ENCODE data around the gene SIDT1.
A peak's percentile ranks its signal among the peaks of the same experiment; 100 is the strongest.
"Not testable (repeated sequence)": the region's sequence is repeated elsewhere in the genome, so short reads cannot be mapped to it uniquely, and the experiment has no call there.

Gene SIDT1

DNA sequence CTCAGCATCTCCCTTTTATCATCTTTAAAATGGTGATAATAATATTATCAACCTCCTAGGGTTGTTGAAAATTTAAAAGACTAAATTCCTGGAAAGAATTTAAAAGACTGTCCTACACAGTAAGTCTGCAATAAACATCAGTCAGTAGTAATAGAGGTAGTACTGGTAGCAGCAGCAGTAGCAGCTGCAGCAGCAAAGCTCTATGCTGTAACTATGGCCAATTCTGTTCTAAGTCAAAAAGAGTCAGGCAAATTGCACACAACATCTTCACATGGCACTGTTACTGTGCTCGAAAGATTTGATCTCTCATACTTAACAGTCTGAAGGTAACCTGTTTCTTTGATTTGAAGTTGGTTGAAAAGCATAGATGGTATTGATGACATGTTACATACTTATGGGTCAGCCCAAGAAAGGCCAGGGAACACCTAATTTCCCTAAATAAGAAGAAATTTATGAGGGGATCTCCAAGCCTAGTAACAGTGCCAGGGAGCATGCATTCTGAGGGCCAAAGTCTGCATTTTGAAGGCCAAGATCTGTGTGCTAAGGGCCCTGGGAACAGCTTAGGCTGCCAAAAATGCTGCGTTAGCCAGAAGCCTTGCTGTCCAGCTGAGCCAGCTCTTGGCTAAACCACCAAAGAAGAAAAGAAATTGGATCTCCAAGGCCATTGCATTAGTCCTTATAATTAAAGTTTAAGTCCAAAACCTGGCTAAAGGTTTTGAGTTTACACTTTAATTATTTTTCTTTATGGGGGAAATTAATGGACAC is 68.2 kb downstream of the SIDT1 start:
- DNase-seq: no peak

DNA sequence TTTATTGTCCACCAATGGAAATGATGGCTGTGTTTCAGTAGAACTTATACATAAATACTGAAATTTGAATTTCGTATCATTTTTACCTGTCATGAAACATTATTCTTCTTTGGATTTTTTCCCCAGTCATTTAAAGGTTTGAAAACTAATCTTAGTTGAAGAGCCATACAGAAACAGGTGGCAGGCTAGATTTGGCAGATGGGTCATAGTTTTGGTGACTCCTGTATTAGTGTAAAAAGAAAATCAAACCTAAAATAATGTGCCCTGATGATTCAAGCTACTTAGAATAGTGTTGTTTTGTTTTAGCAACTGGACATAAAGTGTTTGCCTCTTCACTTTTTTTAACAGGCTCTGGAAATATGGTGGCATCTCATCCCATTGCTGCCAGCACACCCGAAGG is 68.9 kb downstream of the SIDT1 start:
- DNase-seq: no peak

DNA sequence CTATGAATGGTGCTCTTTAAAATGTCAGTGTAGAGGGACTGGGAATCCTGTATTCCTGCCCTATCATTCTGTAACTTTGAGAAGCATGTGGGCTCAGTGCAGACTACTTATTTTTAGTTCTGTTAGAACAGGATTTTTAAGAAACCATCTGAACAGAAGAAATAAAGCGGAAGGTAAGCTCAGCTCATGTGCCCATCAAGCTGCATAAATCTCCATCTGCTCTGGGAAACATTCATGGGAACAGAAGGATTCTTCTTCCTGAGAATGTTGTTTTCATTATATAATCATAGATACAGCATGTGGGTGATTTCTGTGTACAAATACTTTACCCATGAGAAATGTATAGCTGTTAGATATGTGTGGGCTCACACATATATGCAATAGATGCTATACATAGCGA is 69.9 kb downstream of the SIDT1 start:
- DNase-seq: no peak

DNA sequence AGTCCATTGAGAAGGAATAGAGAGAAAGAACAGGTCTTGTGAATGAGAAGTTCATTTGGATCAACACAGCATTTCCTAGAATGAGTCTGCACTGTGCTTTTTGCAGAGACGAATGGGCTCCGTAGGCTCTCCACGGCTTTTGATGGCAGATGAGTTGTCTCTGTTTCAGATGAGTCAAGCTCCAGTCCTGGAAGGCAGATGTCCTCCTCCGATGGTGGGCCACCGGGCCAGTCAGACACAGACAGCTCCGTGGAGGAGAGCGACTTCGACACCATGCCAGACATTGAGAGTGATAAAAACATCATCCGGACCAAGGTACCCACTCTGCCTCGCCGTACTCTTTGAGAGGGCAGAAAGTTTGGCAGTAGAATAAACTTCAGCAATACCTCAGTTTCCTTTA is 70.5 kb downstream of the SIDT1 start:
- no peak for DNase-seq

DNA sequence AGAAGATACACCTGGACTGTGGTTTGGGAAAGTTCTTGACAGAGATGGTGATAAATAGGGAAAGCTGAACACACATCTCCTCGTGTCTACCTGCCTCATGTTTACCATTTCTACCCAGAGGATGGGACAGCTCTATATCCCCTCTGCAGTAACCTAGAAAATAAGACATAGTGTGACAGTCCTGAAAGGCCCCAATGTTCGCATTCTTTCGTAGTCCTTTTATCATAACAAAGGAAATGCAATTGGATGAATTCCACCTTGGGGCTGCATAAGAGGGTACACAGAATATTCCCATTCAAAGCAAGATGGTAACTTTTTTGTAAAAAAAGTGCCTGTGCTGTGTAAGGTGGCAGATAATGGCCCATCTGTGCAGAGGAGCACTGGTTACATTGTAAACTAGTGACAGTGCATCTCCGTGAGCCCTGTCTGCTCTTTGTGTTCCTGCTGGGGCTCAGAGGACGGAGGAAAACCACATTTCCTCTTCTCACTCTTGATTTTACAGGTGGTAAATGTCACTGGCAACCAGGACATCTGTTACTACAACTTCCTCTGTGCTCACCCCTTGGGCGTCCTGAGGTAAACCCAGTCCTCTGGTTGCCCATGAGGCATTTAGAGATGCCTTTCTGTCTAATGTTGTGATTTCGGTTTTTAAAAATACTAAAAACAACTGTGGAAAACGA is 74.3 kb downstream of the SIDT1 start:
- no peak for DNase-seq

DNA sequence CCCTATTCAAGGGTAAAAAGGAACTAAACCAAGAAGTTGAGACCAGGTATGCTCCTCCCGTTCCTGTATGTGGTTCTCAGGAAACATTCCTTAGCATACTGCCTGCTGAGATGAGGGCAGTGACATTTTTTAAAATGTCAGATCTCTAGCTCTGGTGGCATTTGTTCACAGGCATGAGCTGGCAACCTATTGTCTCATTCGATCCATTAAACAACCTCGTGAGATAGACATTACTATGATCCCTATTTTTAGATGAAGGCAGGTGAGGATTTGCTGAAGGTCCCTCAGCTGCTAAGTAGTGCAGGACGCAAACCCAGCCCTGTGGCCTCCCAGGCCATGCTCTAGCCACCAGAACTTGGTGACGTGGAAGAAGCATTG is 74.9 kb downstream of the SIDT1 start:
- no peak for DNase-seq

DNA sequence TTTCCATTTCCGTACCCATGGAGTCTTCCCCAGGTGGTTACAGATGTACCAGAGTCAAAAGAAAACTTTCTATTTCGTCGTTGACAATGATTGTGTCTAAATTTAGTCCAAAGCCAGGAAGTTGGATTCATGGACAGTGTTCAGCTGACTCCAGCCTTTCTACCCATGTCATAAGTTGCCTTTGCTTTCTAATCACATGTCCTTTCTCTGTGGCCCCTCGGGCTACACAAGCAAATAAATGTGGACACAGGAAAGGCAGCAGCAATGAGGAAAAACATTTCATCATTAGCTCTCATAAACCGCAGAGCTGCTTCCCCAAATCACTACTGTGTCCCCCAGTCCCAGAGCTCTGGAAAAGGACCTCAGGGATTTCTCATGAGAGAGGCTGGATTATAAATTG is 82.0 kb downstream of the SIDT1 start:
- no peak for DNase-seq

DNA sequence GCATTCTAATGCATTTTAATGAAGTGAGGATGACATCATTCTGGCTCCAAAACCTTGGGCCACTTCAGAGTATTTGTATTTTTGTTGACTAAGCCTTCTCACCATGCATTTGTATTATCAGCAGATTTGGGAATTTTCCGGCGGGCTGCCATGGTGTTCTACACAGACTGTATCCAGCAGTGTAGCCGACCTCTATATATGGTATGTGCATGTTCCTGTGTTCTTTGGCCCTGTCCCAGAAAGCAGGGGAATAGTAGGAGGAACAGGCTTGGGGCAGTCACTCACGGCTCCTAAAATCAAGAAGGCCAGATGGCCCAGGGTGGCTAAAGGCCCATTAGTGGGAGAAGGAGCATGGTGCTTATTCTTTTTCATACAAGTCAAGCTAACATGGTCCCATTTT is 83.6 kb downstream of the SIDT1 start:
- DNase-seq: no peak

DNA sequence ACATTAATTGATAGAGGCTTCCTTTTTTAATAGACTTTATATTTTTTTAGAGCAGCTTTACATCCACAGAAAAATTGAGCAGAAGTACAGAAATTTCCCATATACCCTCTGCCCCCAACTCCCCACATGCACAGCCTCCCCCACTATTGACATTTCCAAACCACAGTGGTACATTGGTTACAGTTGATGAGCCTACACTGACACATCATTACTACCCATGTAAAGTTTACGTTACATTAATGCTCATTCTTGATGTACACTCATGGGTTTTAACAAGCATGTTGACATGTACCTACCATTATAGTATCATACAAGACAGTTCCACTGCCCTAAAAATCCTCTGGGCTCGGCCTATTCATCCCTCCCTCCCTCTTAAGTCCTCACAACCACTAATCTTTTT is 85.4 kb downstream of the SIDT1 start:
- no peak for DNase-seq

DNA sequence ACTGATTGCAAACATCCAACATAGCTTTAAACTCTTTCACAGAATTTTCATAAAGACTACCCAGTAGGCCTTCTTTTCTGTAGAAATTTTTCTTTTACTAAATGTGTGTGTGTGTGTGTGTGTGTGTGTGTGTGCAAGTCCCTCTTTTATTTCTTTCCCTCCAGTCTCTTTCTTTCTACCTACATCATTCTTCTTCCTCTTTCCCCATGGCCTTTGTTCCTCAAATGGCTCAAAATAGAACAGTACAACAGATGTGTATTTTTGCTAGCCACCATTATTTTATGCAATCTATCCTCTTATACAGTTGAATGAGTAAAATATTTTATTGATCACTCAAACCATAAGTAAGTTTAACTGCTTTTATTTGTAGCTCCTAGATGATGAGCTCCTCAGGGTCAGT is 87.7 kb downstream of the SIDT1 start:
- no peak for DNase-seq

DNA sequence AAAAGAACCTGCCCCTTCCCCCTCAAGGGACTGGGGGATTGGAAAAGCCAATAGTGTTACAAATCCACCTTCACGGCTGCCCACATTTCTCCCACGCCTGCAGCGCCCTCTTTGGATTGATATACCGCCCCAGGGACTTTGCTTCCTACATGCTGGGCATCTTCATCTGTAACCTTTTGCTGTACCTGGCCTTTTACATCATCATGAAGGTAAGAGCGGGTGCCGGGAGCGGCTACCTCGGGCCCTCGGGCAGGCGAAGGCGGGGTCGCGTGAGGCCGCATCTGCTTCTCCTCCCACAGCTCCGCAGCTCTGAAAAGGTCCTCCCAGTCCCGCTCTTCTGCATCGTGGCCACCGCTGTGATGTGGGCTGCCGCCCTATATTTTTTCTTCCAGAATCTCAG is 91.0 kb downstream of the SIDT1 start:
- no peak for DNase-seq

DNA sequence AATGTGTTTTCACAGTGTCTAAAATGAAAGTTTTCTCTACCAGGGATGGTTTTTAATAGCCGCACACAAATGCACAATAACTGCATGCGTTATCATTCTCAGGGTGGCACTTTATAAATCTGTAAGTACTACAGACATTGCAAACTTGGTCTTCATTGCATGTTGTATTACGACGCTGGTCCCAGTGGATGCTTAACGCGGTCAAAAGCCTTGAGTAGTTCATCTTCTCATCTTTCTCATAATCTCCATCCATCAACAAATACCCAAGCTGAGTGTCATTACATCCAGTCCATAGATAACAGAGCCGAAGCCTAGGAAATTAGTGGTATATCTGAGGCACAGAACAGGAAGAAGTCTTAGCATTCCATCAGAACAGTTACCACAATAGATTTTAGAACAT is 91.5 kb downstream of the SIDT1 start:
- DNase-seq: no peak

DNA sequence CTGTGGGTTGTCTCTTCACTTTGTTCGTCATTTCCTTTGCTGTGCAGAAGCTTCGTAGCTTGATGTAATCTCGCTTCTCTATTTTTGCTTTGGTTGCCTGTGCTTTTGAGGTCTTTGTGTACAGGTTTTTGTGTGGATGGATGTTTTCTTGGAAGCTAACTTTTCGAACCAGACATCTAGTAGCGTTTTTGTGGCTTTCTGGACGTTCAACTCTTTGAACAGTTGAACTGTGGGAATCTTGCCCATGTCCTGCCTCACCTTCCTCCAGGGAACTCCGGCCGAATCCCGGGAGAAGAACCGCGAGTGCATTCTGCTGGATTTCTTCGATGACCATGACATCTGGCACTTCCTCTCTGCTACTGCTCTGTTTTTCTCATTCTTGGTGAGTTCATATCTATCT is 93.5 kb downstream of the SIDT1 start:
- no peak for DNase-seq

DNA sequence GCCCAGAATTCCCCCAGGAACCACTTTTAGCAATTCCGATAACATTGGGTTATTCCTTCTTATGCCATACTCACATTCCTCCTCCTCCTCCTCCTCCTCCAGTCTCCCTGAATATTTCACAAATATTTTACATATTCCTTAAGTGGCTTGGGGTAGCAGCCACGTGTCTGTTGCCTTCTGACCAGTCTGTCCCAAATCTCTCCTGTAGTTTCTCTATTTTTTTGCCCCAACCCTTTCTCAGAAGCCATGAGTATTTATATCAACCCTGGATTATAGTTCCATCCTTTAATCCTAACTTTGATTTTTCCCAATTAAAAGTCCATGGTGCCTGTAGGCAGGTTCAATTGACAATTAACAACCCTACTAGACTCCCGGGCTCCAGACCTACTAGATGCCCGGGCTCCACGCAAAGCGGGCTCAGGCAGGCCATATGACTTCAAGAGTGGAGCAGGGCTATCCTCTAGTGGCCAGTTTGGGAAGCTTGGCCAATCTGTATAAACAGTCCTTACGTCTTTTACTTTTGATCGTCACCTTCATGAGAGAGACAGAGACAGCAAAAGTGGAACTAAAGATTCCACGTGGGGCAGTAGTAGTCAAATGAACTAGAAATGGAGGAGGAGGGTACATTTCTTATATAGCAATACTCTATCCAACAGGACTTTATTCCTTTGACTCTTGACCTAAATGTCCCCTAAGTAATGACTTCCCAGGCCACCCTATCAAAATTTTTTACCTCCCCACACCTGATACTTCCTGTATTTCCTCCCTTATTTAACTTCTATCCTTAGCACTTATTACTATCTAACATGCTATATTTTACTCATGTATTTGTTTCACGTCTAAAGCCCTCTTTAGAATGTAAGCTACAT is 94.4 kb downstream of the SIDT1 start:
- DNase-seq: peak; percentile 1

DNA sequence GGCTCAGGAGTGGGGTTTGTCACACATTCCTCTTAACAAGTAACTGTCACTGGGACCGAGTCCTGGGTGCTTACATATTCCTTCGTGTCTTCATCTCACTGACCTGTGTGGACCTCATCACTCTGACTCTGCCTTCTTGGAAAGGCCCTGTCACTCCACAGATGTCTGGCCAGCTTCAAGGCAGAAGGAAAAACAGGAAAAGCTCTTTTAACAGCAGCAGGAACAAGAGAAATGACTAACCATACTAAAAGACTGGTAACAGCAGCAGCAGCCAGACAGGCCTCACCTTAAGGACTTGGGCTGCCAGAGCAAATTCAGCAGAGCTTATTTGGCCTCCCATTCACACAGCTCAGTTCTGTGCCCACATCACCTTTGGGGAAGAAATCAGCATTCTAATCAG is 96.0 kb downstream of the SIDT1 start:
- no peak for DNase-seq

DNA sequence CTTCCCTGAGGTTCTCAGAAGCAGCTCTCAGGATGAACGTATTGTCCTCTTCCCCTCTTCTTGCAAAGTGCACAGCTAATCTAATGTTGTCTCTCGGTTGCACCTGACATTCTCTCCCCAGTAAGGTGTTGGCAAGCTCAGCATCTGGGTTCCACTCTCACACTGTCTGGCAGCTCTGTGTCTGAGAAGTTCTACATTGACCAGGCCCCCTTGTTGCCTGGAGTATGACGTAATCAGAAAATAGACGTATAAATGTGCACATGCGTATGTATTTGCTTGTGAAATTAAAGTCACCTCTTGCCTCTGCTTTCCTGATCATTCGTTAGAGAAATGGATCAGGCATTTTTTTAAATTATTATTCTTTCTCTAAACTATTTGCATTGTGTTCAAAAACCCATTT is 96.4 kb downstream of the SIDT1 start:
- DNase-seq: no peak

DNA sequence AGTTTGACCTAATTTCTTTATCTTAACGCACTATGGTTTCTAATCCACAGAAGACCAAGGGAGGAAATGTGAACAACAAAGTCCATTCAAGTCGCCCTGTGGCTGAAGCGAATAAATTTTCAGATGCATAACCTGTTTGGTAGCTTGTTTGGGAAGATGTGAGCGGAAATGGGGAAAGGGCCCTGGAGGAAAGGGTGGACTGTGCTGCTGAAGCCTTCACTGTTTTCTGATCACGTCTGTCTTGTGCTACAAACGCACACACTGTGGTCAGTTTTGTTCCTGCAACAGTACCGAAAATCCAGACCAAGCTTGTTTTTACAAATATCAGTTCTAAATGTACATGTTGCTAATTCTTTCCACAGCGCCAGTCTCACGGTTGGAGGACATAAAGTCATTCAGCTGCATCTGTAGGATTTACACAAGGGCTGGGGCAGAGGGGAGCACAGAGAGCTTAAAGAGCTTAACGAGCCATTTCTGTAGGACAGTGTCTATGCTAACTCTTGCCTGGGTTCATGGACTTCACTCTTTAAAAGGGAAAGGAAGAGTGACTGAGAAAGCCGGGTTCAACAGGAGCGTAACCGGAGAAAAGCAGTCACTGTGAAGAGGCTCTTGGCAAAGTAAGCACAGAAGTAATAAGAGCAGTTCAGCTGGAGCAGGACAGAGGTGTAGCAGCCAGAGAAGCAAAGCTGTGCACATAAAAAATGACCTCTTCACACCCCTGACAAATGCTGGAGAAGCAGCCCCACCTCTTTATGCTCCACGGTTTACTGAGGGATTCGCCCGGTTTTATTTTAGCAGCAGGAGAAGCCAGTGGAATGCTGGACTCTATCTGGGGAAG is 97.4 kb downstream of the SIDT1 start:
- no peak for DNase-seq

DNA sequence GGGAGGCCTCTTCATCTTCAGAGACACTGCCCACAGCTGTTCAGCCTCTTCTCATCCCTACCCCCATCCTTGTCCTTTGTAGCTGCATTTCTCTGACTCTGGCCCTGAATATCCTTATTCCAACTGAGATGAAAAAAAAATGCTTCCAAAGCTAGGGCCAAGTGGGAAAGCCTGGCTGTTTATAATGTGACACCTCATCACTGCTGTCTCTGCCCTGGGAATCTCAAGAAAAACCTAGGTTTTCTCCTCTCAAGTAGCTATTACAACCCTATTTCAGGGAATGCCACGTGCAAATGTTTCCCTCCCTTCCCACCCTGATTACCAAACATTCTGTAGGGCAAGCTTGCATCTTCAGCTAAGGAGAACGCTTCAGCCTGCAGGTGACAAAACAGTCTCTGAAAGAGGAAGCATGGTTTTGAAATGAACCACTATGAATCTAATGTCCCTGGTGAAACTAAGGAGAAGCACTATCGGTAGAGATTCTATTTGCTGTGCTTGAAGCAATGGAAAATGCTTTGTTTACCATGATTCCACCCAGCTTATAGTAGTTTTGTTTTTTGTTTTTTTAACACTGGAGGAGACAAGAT is 98.7 kb downstream of the SIDT1 start:
- DNase-seq: no peak

DNA sequence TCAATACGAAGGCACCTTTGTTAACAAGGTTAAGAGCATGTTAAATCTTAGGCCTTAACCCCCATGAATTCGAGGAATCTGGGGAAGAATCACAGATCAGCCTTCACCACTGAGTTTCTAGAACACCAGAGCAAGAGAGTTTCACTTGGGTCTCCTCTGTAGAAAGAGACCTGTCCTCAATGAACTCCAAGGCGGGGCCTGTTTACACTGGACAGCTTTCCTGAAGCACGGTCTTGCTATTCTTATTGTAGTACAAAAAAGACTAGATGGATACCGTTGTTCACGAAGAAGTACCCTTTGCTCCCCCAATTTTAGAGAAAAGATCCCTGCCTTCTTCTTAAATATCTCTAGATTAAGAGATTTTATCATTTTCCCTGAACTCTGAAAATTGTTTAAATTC is 99.2 kb downstream of the SIDT1 start:
- no peak for DNase-seq

DNA sequence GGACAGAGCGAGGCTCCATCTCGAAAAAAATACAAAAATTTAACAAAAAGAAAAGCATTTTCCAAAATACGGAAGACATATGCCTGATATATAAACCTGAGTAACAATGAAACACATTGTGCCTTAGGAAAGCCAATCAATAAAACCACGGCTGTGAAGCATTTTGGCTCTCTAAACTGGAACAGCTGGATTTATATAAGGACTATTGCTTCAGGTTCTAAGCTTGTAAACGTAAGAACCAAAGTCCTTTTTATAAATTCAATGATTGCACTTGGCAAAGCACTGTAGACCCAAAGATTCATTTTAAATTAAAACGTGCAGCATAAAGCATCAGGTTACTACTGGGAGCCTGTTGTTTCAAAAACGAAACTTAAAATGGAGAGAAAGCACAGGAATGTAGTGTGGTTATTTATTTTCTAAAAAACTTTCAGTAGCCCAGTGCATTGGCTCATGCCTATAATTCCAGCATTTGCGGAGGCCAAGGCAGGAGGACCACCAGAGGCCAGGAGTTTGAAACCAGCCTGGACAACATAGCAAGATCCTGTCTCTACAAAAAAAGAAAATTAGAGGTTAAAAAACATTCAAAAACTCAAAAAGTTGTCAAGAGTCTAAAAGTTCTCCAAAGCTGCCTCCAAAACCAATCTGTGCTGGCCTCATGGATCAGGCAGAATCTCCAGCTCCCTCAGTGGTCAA is 102.6 kb downstream of the SIDT1 start:
- no peak for DNase-seq

DNA sequence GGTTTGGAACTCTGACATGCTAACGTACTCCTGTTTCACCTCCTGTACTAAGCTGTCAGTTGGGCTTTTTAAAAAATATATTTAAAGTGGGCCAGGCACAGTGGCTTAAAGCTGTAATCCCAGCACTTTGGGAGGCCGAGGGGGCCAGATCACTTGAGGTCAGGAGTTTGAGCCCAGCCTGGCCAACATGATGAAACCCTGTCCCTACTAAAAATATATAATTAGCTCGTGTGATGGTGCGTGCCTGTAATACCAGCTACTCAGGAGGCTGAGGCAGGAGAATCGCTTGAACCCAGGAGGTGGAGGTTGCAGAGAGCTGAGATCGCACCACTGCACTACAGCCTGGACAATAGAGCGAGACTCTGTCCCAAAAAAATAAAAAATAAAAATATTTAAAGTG is 103.7 kb downstream of the SIDT1 start:
- DNase-seq: not testable (repeated sequence)

DNA sequence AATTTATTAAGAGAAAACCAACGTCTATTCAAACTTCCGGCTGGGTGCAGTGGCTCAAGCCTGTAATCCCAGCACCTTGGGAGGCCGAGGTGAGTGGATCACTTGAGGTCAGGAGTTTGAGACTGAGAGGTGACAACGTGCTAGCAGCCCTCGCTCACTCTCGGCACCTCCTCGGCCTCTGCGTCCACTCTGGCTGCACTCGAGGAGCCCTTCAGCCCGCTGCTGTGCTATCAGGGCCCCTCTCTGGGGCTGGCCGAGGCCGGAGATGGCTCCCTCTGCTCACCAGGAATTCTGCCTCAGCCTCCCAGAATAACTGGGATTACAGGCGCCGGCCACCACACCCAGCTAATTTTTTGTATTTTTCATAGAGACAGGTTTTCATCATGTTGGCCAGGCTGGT is 105.4 kb downstream of the SIDT1 start:
- DNase-seq: no peak

All from T1000 (cell line).